Endothelial cell of umbilical vein (primary cell): ENCODE results near the gene DAP. TPM values are rescaled to one million over a fixed set of nuclear protein-coding genes. Genes with fewer than 3 reads are reported as not detected.
A peak's percentile ranks its signal among the peaks of the same experiment; 100 is the strongest.

Experiments used
- BruUV-seq: library from RNA; stranded (reverse); fragments of 400-500 nt; replicated peaks from 2 replicates; lab custom pipeline; 2021; lab: Mats Ljungman, UMichigan
- CTCF ChIA-PET: fragments of 300-600, 350-600 bp; sonication (Branson Sonifier 250); formaldehyde crosslinking; loops from one replicate; lab custom pipeline; 2021; ENCODE audit warnings: antibody characterized with exemption, inconsistent platforms; lab: Charles Lee
- POLR2A ChIA-PET: fragments of 300-600, 350-600 bp; sonication (Branson Sonifier 250); formaldehyde crosslinking; loops from one replicate; lab custom pipeline; 2021; ENCODE audit warnings: antibody characterized with exemption, inconsistent platforms; lab: Charles Lee
- DNase-seq: peaks from one replicate; pipeline ENCODE4 v3.0.0-alpha.2; 2011; ENCODE audit warnings: low read depth, low spot score
- FAIRE-seq: peaks from 2 replicates; lab custom pipeline; 2011; peaks lifted over from hg19 to GRCh38; lab: Jason Lieb, UNC
- H2AFZ ChIP-seq: 2 replicates; pipeline ENCODE4 v1.6.0; 2012; ENCODE audit warnings: low read depth, low read length, control low read depth, inconsistent platforms
- H3K27ac ChIP-seq: 2 replicates; pipeline ENCODE4 v1.5.1; 2011; ENCODE audit warnings: low read depth, mild to moderate bottlenecking, control low read depth, low read length, moderate library complexity; ENCODE audit not compliant: insufficient read depth
- H3K27me3 ChIP-seq, 2 experiments: 2 replicates each; pipeline versions ENCODE4 v1.6.0 to v1.6.1; 2011; ENCODE audit warnings: low read length in 2 of 2, mixed read lengths in 1 of 2; ENCODE audit not compliant: control insufficient read depth in 2 of 2, insufficient read depth in 2 of 2
- H3K36me3 ChIP-seq, 2 experiments: 2 replicates in 1 of 2; 3 replicates in 1 of 2; pipeline ENCODE4 v1.5.1; 2011; ENCODE audit warnings: low read length in 2 of 2, mild to moderate bottlenecking in 1 of 2, moderate library complexity in 1 of 2; ENCODE audit not compliant: control insufficient read depth in 2 of 2, insufficient read depth in 2 of 2; ENCODE audit errors: extremely low read depth in 1 of 2
- H3K4me1 ChIP-seq: 3 replicates; pipeline ENCODE4 v1.5.1; 2011; ENCODE audit warnings: mild to moderate bottlenecking, low read length; ENCODE audit not compliant: control insufficient read depth, insufficient read depth; ENCODE audit errors: extremely low read depth
- H3K4me2 ChIP-seq: 2 replicates; pipeline ENCODE4 v1.6.1; 2011; ENCODE audit warnings: low read length, control low read depth, mixed read lengths; ENCODE audit not compliant: insufficient read depth
- H3K4me3 ChIP-seq, 3 experiments: fragments of 200-600 bp in 1 of 3; sonication (generic), shearing (Covaris generic) in 1 of 3; replicated peaks in 1 of 3; 2 replicates each; pipeline ENCODE4 v1.5.1; 2011 to 2016; ENCODE audit warnings: control low read depth in 3 of 3, low read length in 3 of 3, mild to moderate bottlenecking in 2 of 3, inconsistent platforms in 1 of 3, low read depth in 1 of 3, moderate library complexity in 1 of 3; ENCODE audit not compliant: insufficient read depth in 1 of 3
- H3K79me2 ChIP-seq: 2 replicates; pipeline ENCODE4 v1.6.0; 2012; ENCODE audit warnings: low read length, inconsistent platforms; ENCODE audit not compliant: control insufficient read depth, insufficient read depth
- H3K9ac ChIP-seq: replicated peaks from 2 replicates; pipeline ENCODE3; 2011; ENCODE audit warnings: low read length, control low read depth; ENCODE audit not compliant: insufficient read depth; ENCODE audit errors: extremely low read depth
- H3K9me1 ChIP-seq: replicated peaks from 3 replicates; pipeline ENCODE4 v1.6.0; 2011; ENCODE audit warnings: mild to moderate bottlenecking, low read length; ENCODE audit not compliant: control insufficient read depth, insufficient read depth; ENCODE audit errors: extremely low read depth
- H3K9me3 ChIP-seq: replicated peaks from 2 replicates; pipeline ENCODE4 v1.5.1; 2012; ENCODE audit warnings: low read length, inconsistent platforms; ENCODE audit not compliant: control insufficient read depth, insufficient read depth
- H4K20me1 ChIP-seq: replicated peaks from 2 replicates; pipeline ENCODE3; 2011; ENCODE audit warnings: mild to moderate bottlenecking, low read length; ENCODE audit not compliant: control insufficient read depth, insufficient read depth; ENCODE audit errors: extremely low read depth
- FOS ChIP-seq: IDR thresholded peaks from 2 replicates; pipeline ENCODE4 v1.6.1; 2011; ENCODE audit warnings: mild to moderate bottlenecking, low read length, moderate library complexity, borderline replicate concordance; ENCODE audit not compliant: insufficient read depth
- POLR2A ChIP-seq: IDR thresholded peaks from 2 replicates; pipeline ENCODE4 v1.6.1; 2012; ENCODE audit warnings: low read depth, mild to moderate bottlenecking, control low read depth, low read length
- dilution Hi-C: fragments of 300-500 bp; cut with MboI; formaldehyde crosslinking; loops from one replicate; pipeline ENCODE4 v1.15.0; 2019; ENCODE audit warnings: low sequenced_read_pairs; ENCODE audit not compliant: extremely low pct_ligation_motif_present
- intact Hi-C: fragments of 100-400 bp; cut with micrococcal nuclease; formaldehyde crosslinking; loops from one replicate; pipeline ENCODE4 v1.10.0; 2022
- polyA plus RNA-seq, 4 experiments: library from polyadenylated mRNA; depleted of rRNA in 3 of 4; stranded (reverse) in 3 of 4; unstranded in 1 of 4; fragments of >200 nt; gene quantifications; 2 replicates each; pipeline versions ENCODE4 v1.2.1 to v1.2.3, GENCODE V29; 2011 to 2012; ENCODE audit warnings: missing spikeins in 1 of 4
- total RNA-seq: library from RNA; stranded (reverse); gene quantifications from 2 replicates; pipeline ENCODE4 v1.2.3, GENCODE V29; 2021
- TF ChIP-seq, protein P1 (sequence below), 2 donors: IDR thresholded peaks; 1 replicate in 1 of 2; 2 replicates in 1 of 2; pipeline ENCODE4 v1.5.1; 2011; ENCODE audit warnings: low read length in 2 of 2, mild to moderate bottlenecking in 2 of 2, moderate library complexity in 2 of 2, control low read depth in 1 of 2, inconsistent platforms in 1 of 2, low read depth in 1 of 2; ENCODE audit not compliant: insufficient read depth in 1 of 2; ENCODE audit errors: extremely low read depth in 1 of 2
- TF ChIP-seq, protein P2 (sequence below): IDR thresholded peaks from 2 replicates; pipeline ENCODE4 v1.6.1; 2011; ENCODE audit not compliant: insufficient read depth, insufficient read length

The DAP gene
- total and polyA plus RNA-seq, 2 donors (not counting 3 experiments of a cell fraction or from before 2014, with no cell fraction given), result 79.8 to 188 TPM

DNA sequence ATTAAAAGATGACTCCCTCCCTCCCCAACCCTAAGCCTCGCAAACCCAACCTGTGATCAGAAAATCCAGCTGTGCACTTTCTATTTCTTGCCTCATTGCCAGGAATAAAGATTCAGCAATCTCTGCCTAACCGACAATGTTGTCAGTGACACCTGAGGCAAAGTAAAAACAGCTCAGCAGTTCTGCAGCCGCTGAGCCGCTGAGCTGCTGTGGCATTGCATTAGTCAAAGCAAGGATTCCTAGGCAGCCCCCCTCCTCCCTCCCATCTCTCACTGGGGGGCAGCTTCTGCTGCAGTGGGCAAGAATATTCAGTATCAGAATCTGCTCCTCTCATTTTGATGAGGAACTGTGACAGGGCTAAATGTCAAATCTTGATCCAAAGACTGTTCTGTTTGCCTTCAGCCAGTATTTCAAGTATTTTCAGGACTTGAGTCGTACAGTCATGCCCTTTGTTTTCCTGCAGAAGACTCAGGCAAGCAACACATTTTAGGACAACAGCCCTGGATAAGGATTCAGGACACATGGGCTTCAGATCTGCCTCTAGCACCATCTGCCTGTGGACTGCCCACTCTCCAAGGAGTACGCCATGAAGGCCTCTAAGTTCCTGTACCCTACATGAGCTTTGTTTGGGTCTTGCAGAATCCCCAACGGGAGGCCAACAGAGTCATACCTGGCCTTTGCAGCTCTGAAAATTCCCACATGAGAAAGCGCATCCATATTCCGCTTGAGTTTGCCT lies 41.1 kb upstream of the DAP start:
- H3K9me1 ChIP-seq, result no peaks in the 10 kb centered on the region
- no peak overlapping the region for H3K4me3 ChIP-seq
- dilution Hi-C loops, result no loop called here
- no peak overlapping the region for H3K9ac ChIP-seq
- no peaks in the 10 kb centered on the region for H3K79me2 ChIP-seq
- no peak overlapping the region for H2AFZ ChIP-seq
- H3K27me3 ChIP-seq, result peaks cover 6 to 15% of the 10 kb centered on the region in 2 experiments
- H3K27ac ChIP-seq, result no peak overlapping the region
- H4K20me1 ChIP-seq, result no peaks in the 10 kb centered on the region
- H3K36me3 ChIP-seq, result no peaks in the 10 kb centered on the region
- no peak overlapping the region for H3K4me2 ChIP-seq
- no peaks in the 10 kb centered on the region for H3K9me3 ChIP-seq
- no TSS peak for BruUV-seq
- CTCF ChIA-PET, result interaction anchor here (0.9 to 2.6 kb wide), 6 partner anchors 16 to 349 kb away, joined by 3 to 12 read pairs (median 4); no protein-coding TSS in a partner anchor
- no peak for FAIRE-seq
- H3K4me1 ChIP-seq, result no peaks in the 10 kb centered on the region
- TF ChIP-seq POLR2A, result no peak
- TF ChIP-seq, protein P1, sequence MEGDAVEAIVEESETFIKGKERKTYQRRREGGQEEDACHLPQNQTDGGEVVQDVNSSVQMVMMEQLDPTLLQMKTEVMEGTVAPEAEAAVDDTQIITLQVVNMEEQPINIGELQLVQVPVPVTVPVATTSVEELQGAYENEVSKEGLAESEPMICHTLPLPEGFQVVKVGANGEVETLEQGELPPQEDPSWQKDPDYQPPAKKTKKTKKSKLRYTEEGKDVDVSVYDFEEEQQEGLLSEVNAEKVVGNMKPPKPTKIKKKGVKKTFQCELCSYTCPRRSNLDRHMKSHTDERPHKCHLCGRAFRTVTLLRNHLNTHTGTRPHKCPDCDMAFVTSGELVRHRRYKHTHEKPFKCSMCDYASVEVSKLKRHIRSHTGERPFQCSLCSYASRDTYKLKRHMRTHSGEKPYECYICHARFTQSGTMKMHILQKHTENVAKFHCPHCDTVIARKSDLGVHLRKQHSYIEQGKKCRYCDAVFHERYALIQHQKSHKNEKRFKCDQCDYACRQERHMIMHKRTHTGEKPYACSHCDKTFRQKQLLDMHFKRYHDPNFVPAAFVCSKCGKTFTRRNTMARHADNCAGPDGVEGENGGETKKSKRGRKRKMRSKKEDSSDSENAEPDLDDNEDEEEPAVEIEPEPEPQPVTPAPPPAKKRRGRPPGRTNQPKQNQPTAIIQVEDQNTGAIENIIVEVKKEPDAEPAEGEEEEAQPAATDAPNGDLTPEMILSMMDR (IDR thresholded peaks at IDR 0.05; ENCODE audit: extremely low read depth in 1 of 2, insufficient read depth in 1 of 2, low read depth in 1 of 2, low read length in 2 of 2), result peak in 1 of 2 donors; percentile 17
- peak; percentile 8 for DNase-seq
- POLR2A ChIA-PET, result no interaction called here
- intact Hi-C loops, result no loop called here

DNA sequence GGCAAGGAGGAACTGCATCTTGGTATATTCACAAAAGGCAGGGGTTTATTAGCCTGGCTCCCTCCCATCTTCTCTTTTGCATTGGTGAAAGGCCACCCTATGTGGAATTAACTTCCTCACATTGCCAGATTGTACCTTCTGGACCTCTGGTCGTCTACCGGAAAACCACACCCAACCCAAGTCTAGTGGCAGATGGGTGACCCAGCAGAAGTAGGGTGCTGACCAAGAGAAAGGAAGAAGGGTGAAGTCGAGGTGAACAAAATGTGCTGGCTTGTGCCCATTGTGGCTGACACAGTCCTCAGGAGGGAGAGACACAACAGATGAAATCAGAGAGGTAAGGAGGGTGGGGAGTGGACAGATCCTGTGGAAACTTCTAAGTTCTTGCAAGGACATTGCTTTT lies 39.8 kb upstream of the DAP start:
- TF ChIP-seq FOS (no peak), POLR2A (no peak)
- TF ChIP-seq, protein P2, sequence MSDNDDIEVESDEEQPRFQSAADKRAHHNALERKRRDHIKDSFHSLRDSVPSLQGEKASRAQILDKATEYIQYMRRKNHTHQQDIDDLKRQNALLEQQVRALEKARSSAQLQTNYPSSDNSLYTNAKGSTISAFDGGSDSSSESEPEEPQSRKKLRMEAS, result no peak
- FAIRE-seq (no peak), DNase-seq (no peak)
- Histone ChIP-seq H3K9ac (no peak overlapping the region), H3K27ac (no peak overlapping the region), H3K4me2 (no peak overlapping the region), H3K9me3 (no peaks in the 10 kb centered on the region), H4K20me1 (no peaks in the 10 kb centered on the region), H3K27me3 (peaks cover 8 to 15% of the 10 kb centered on the region in 2 experiments), H3K36me3 (no peaks in the 10 kb centered on the region), H3K4me1 (no peaks in the 10 kb centered on the region), H3K79me2 (no peaks in the 10 kb centered on the region), H3K4me3 (no peak overlapping the region), H3K9me1 (no peaks in the 10 kb centered on the region), H2AFZ (no peak overlapping the region)
- ChIA-PET POLR2A (no interaction called here), CTCF (interaction anchor here (2.6 kb wide), 1 partner anchor 98 kb away, joined by 11 read pairs; no protein-coding TSS in a partner anchor)
- dilution Hi-C loops, result no loop called here
- BruUV-seq, result no TSS peak
- intact Hi-C loops, result no loop called here
